Left cardiac atrium (tissue), 4 donors: Measurements from ENCODE around the gene PLCB4. TPM values are rescaled to one million over a fixed set of nuclear protein-coding genes. Genes with fewer than 3 reads are reported as not detected.
"Not testable (repeated sequence)": the region's sequence is repeated elsewhere in the genome, so short reads cannot be mapped to it uniquely, and the experiment has no call there.

Source experiments
- ATAC-seq, 2 donors: fragments of 200-7000 bp; cut with Tn5 transposase; one replicate each; pipeline ENCODE4 v1.9.1; 2020; ENCODE audit warnings: mild to moderate bottlenecking in 2 of 2, moderate library complexity in 2 of 2
- DNase-seq: peaks from one replicate; pipeline ENCODE4 v3.0.0-alpha.2; 2020
- intact Hi-C, 2 donors: fragments of 100-400 bp; cut with DNase I; formaldehyde crosslinking; loops; one replicate each; pipeline versions ENCODE4 v1.14.1 to v1.15.1; 2022 to 2023
- total RNA-seq, 2 donors: library from RNA; stranded (reverse); fragmentation: NEBNext Ultra II Directional; extraction: Animal tissue kit (Norgen Biotek cat#: 25700); gene quantifications; one replicate each; pipeline ENCODE4 v1.2.1, GENCODE V29; 2021
- donor health status: DM: no; HTN: yes; CAD: no.
- donor health status: DM: no; HTN: yes; CAD: no; lungs with severe emphysema.
- donor health status: DM: yes; HTN: yes; CAD: no.
- donor health status: Dilated cardiomyopathy.

Gene PLCB4
- total RNA-seq, 2 donors from 2014 or later, result 29.7 to 33.4 TPM

DNA sequence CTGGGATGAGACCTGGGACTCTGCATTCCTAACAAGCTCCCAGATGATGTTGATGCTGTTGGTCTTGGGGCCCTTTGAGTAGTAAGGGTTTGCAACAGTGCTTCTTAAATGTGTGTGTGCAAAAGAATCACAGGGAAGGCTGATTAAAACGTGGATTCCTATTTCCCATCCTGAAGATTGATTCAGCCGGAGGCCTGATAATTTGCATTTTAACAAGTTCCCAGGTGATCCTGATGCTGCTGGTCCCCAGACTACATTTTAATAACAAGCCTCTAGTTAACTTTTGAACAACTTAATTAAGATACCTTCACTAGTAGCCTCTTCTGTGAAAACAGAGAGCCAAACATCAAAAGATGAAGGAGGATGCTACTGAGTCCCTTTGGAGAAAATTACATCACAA, 289.1 kb downstream of the PLCB4 start:
- intact Hi-C loops, result loop anchor here (5.0 to 10.0 kb wide), 5 partner anchors 133 to 506 kb away; partner anchors contain the start of gene PLCB4 (in 1 of the 2)
- DNase-seq, result no peak
- no peak for ATAC-seq

DNA sequence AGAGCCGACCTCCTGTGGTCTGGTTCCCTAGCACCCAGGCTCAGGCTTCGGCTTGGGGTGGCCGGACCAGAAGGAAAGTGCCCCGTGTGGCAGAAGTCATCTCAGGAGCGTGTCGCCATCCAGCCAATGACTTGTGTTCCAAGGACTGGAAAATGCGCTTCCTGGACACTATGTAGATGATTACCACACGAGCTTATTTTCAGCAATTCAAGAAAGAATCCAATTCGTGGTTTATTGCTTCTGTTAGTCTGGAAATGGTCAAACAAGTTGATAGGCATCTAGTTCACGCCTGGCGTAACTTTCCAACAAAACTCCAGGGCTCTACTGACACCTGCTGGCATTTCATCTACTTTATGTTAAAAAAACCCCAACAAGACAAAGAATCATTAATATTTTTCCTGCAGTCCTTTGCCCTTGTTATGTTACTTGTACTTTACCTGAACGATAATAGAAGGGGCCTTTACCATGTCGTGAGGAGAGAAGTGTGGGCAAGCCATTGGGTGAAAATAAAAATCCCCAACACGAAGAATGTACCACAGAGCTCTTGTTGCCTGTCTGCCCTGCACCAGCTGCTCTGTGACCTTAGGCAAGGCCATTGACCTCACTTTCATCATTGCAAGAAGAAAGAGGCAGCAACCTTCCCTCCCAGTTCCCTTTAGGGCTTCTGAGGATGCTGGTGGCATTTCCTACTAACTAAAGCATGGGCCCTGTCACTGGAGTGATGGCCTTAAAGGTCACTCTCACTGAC, 290.8 kb downstream of the PLCB4 start:
- peak; percentile 66 to 72 for ATAC-seq
- DNase-seq, result peak; percentile 33
- intact Hi-C loops, result loop anchor here (5.0 to 10.0 kb wide), 7 partner anchors 135 to 567 kb away; partner anchors contain the start of gene PLCB4 (in 1 of the 2)

- ATAC-seq (no peak), DNase-seq (no peak)
- intact Hi-C loops, result loop anchor here in 1 of 2 donors (5.0 kb wide), 2 partner anchors 383 to 568 kb away; no protein-coding TSS in a partner anchor
These were observed 291.5 kb downstream of the PLCB4 start for GRCh38 chr20:9360431-9360830.

- no peak for DNase-seq
- intact Hi-C loops, result loop anchor here in 1 of 2 donors (5.0 kb wide), 2 partner anchors 386 to 571 kb away; no protein-coding TSS in a partner anchor
- ATAC-seq, result no peak
These were observed 294.8 kb downstream of the PLCB4 start for GRCh38 chr20:9363673-9364072.

- intact Hi-C loops, result no loop called here
- ATAC-seq, result no peak
- no peak for DNase-seq
These were observed 298.4 kb downstream of the PLCB4 start for GRCh38 chr20:9367328-9367727.

- DNase-seq, result no peak
- intact Hi-C loops, result no loop called here
- no peak for ATAC-seq
These were observed 298.9 kb downstream of the PLCB4 start for GRCh38 chr20:9367746-9368145.

GRCh38 chr20:9368893-9369292, 300.0 kb downstream of the PLCB4 start:
- ATAC-seq, result no peak
- intact Hi-C loops, result no loop called here

DNA sequence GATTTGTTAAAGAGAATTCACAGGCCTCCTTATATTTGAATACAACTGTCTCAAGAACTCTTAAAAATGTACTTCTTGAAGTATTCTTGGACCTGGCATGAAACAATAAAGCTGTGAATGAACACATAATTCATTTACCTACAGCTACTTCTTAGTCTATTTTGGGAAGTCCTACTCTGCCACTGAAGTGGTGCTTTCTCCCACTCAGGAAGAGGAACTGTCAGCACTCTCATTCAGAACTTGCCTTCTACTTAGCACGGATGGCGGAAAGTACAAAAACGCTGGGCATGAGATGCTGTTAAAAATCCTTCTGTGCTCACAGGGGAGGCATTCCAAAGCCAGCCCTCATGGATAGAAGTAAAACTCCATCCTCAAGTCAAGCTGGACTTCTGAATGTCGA, 300.7 kb downstream of the PLCB4 start:
- intact Hi-C loops, result no loop called here
- ATAC-seq (no peak), DNase-seq (no peak)

More at GRCh38 chr20:9368893-9369292, 300.0 kb downstream of the PLCB4 start:
- no peak for DNase-seq

DNA sequence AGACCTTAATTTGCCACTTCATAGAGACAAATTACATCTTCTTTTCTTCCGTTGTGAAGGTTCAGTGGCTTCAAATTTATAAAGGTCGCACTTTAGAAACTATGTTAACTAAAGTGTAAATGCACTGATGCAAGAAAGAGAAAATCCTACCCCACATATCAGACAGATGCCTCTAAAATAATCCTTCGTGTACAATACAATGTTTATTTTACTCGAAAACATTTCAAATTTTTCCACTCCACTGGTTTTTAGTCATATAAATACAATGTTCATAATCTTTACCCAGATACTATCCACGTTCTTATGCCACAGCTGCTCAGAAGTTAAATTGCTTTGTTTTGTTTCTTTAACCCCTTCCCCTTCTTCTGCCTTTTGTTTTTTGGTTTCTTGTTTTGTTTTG, 305.2 kb downstream of the PLCB4 start:
- intact Hi-C loops, result no loop called here
- no peak for DNase-seq
- ATAC-seq, result no peak

DNA sequence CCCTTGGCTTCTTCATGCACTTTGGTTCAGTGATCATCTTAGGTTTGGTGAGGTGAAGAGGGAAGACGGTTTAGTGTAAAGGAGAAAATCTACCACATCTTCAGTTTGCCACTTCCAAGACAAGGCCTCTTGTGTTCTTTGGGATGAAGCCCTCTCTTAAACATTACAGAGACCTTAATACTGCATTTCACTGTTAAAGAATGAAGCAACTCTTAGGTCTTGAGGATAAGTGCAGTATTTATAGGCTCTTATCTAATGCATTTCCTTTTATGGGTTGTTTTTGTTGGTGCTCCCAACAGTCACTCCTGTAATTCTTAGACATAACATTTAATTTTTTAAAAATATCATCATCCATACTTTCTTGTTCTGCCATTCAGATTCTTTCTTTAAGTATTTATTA, 305.6 kb downstream of the PLCB4 start:
- intact Hi-C loops, result no loop called here
- peak in 1 of 2 donors; percentile 24 for ATAC-seq
- DNase-seq, result no peak

DNA sequence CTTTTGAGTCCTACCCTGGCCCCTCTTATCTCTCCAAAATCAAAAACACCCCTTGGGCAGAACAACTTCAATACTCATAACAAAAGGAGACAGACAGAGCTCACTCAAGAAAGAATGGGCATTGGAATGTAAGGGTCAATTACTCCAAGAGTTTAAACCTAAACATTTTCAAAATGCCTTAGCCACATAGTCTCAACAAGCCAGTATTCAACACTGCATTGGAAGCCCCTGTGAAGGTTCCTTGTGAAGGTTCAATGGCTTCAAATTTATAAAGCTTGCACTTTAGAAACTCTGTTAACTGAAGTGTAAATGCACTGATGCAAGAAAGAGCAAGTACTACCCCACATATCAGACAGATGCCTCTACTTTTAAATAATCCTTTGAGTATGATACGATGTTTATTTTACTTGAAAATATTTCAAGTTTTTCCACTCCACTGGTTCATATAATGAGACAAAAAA, 306.4 kb downstream of the PLCB4 start:
- no peak for ATAC-seq
- intact Hi-C loops, result no loop called here
- DNase-seq, result no peak

- no peak for DNase-seq
- intact Hi-C loops, result no loop called here
- ATAC-seq, result peak in 1 of 2 donors; percentile 30
These were observed 308.1 kb downstream of the PLCB4 start for GRCh38 chr20:9377007-9377406.

DNA sequence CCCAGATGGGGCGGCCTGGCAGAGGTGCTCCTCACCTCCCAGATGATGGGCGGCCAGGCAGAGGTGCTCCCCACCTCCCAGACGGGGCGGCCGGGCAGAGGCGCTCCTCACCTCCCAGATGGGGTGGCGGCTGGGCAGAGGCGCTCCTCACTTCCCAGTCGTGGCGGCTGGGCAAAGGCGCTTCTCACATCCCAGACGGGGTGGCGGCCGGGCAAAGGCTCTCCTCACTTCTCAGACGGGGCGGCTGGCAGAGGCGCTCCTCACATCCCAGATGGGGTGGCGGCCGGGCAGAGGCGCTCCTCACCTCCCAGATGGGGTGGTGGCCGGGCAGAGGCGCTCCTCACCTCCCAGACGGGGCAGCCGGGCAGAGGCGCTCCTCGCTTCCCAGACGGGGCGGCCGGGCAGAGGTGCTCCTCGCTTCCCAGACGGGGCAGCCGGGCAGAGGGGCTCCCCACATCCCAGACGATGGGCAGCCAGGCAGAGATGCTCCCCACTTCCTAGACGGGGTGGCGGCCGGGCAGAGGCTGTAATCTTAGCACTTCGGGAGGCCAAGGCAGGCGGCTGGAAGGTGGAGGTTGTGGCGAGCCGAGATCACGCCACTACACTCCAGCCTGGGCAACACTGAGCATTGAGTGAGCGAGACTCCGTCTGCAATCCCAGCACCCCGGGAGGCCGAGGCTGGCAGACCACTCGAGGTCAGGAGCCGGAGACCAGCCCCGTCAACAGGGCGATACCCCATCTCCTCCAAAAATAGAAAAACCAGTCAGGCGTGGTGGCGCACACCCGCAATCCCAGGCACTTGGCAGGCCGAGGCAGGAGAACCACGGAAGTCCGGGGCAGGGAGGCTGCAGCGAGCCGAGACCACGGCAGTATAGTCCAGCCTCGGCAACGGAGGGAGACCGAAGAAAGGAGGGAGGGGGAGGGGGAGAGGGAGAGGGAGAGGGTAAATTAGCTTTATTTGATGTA, 316.7 kb downstream of the PLCB4 start:
- intact Hi-C loops, DNase-seq, ATAC-seq: not testable (repeated sequence)

DNA sequence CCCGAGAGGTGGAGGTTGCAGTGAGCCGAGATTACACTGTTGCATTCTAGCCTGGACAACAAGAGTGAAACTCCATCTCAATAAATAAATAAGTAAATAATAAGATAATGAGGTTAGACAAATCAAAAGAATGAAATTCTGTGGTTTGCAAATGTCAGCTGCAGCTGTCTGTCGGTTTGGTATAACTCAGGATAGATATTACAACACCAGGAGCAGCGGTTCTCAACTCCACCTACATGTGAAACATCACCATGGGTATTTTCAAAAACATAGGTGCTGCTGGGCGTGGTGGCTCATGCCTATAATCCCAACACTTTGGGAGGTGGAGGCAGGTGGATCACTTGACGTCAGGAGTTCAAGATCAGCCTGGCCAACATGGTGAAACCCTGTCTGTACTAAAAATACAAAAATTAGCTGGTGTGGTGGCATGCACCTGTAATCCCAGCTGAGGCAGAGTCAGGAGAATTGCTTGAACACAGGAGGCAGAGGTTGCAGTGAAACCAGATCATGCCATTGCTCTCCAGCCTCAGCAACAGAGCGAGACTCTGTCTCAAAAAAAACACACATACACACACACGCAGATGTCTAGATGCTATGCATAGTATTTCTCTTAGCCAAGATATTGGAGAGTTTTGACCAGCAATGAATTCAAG, 319.4 kb downstream of the PLCB4 start:
- DNase-seq (no peak), ATAC-seq (no peak)
- intact Hi-C loops, result no loop called here

DNA sequence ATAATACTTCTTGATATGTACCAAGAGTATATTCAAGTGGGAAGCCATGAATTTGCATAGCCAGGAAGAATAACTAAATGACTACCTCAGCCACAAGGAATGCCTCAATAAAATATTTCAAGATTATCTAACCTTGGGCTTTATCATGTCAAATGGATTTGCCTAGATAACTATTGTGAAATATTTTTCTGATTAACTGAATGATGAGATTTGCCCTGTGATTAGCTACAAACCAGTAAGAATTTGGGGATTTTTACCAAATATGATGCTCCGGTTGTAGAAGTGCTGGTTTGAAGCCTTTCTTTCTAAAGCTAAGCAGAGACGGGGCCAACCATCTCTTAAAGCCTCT, 319.9 kb downstream of the PLCB4 start:
- intact Hi-C loops, result no loop called here

GRCh38 chr20:9389346-9389745, 320.5 kb downstream of the PLCB4 start:
- DNase-seq, result no peak
- ATAC-seq, result no peak
- intact Hi-C loops, result no loop called here

More for the DNA sequence above, 319.9 kb downstream of the PLCB4 start:
- no peak for ATAC-seq
- no peak for DNase-seq

DNA sequence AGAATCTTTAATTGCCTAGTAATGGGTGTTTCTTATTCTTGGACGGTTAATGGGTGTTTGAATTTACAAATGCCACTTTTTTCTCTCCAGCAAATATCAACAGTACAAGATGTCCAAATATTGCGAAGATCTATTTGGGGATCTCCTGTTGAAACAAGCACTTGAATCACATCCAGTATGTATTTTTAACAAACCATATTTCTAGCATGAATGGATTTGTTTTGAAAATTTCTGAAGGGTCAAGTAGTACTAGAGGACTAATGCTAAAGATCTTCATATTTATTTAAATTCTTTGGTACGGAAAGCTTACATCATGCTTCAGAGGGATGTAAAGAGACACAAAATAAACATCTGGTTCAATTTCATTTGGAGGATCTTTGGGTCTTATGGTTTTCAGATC, 321.6 kb downstream of the PLCB4 start:
- DNase-seq (no peak), ATAC-seq (no peak)
- intact Hi-C loops, result no loop called here

DNA sequence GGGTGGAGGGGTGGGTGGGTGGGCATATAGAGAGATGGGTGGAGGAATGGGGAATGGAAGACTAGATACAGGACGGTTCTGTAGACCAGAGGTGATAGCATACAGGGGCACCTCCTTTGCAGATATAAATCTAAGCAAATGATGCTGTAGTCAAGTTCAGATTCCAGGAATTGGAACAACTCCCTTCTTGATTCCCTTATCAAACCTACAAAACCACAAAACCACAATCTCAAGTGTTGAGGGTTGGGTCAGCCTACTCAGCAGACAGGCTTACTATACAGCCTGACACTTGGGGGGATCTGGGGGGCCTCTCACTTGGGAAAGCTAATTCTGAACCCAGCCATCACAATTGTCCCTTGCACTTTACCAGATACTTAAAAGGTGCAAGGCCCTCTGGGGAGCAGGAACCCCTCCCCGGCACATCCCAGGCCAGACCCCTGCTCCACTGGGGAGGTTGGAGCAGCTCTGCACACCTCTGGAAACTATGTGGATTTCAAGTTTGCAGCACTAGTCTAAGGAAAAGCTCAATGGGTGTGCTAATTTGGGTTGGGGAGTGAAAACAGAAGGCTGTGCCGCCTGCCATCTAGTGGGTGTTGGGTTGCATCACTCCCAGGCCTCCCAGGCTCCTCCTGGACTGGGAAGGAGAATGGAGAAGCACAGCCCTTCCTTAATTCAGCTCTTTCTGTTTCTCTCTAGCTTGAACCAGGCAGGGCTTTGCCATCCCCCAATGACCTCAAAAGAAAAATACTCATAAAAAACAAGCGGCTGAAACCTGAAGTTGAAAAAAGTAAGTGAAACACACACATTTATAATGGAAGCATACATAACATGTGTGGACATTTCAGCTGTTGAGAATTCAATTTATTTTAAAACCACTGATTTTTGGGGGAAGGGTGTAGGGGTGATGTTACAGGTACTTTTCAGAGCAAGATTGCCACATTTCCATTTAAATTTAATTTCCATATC, 324.3 kb downstream of the PLCB4 start:
- intact Hi-C loops, result no loop called here
- peak; percentile 68 for DNase-seq
- peak; percentile 90 to 93 for ATAC-seq
